MCF 10A (cell line): ENCODE results near the gene CACNA1C. TPM values are rescaled to one million over a fixed set of nuclear protein-coding genes. Genes with fewer than 3 reads are reported as not detected.
"Not testable (repeated sequence)": the region's sequence is repeated elsewhere in the genome, so short reads cannot be mapped to it uniquely, and the experiment has no call there.

ENCODE experiments used
- BruUV-seq: library from RNA; stranded (reverse); fragments of 400-500 nt; replicated peaks from 2 replicates; lab custom pipeline; 2021; lab: Mats Ljungman, UMichigan
- CTCF ChIA-PET: fragments of 300-600 bp; sonication (Branson Sonifier 250); formaldehyde crosslinking; extraction: SDS; loops from one replicate; lab custom pipeline; 2021; ENCODE audit warnings: antibody characterized with exemption, inconsistent platforms; lab: Yijun Ruan, JAX
- POLR2A ChIA-PET: fragments of 300-600, 350-650 bp; sonication (Branson Sonifier 250); formaldehyde crosslinking; extraction: SDS; loops from one replicate; lab custom pipeline; 2020; ENCODE audit warnings: antibody characterized with exemption, inconsistent platforms; lab: Yijun Ruan, JAX
- DNase-seq: peaks from one replicate; pipeline ENCODE4 v3.0.0-alpha.2; 2018; ENCODE audit not compliant: unreplicated experiment
- H3K27ac Mint-ChIP-seq: one replicate; pipeline ENCODE4 v1.8.0; 2022; ENCODE audit warnings: mild to moderate bottlenecking, low read depth, mixed read lengths; ENCODE audit not compliant: unreplicated experiment
- H3K27me3 Mint-ChIP-seq: one replicate; pipeline ENCODE4 v1.8.0; 2022; ENCODE audit warnings: mixed read lengths; ENCODE audit not compliant: insufficient read depth, unreplicated experiment
- H3K36me3 Mint-ChIP-seq: one replicate; pipeline ENCODE4 v1.8.0; 2022; ENCODE audit warnings: mild to moderate bottlenecking, moderate library complexity, mixed read lengths; ENCODE audit not compliant: insufficient read depth, unreplicated experiment
- H3K4me1 Mint-ChIP-seq: one replicate; pipeline ENCODE4 v1.8.0; 2022; ENCODE audit warnings: mixed read lengths; ENCODE audit not compliant: insufficient read depth, unreplicated experiment
- H3K4me3 Mint-ChIP-seq: one replicate; pipeline ENCODE4 v1.8.0; 2022; ENCODE audit warnings: mild to moderate bottlenecking, moderate library complexity, mixed read lengths; ENCODE audit not compliant: unreplicated experiment
- H3K9me3 Mint-ChIP-seq: one replicate; pipeline ENCODE4 v1.8.0; 2022; ENCODE audit warnings: mixed read lengths; ENCODE audit not compliant: unreplicated experiment
- CTCF ChIP-seq: fragments of 200-600 bp; IDR thresholded peaks from one replicate; pipeline ENCODE4 v1.8.0; 2022; ENCODE audit warnings: antibody characterized with exemption, mild to moderate bottlenecking; ENCODE audit not compliant: unreplicated experiment
- intact Hi-C: fragments of 100-400 bp; cut with micrococcal nuclease; formaldehyde crosslinking; loops from 2 replicates; pipeline ENCODE4 v1.14.1; 2022
- total RNA-seq: library from RNA; stranded (reverse); gene quantifications from 2 replicates; pipeline ENCODE4 v1.2.3, GENCODE V29; 2022

The CACNA1C gene
- total RNA-seq, 1 experiment from 2014 or later, result not detected

- POLR2A ChIA-PET, result no interaction called here
- H3K27ac Mint-ChIP-seq, result no peak overlapping the region
- H3K36me3 Mint-ChIP-seq, result no peaks in the 10 kb centered on the region
- intact Hi-C loops, result no loop called here
- no peaks in the 10 kb centered on the region for H3K4me1 Mint-ChIP-seq
- peaks cover 85% of the 10 kb centered on the region for H3K27me3 Mint-ChIP-seq
- no peak overlapping the region for H3K4me3 Mint-ChIP-seq
- BruUV-seq, result no TSS peak
- H3K9me3 Mint-ChIP-seq, result no peaks in the 10 kb centered on the region
- no peak for TF ChIP-seq CTCF
- CTCF ChIA-PET, result interaction anchor here (1.3 kb wide), 1 partner anchor 49 kb away, joined by 3 read pairs; no protein-coding TSS in a partner anchor
- DNase-seq, result no peak
Observed at GRCh38 chr12:2735432-2735831, 682.6 kb downstream of the CACNA1C start.

- CTCF ChIA-PET, result interaction anchor here (0.7 to 1.7 kb wide), 4 partner anchors 47 to 251 kb away, joined by 4 to 7 read pairs (median 5); no protein-coding TSS in a partner anchor
- H3K36me3 Mint-ChIP-seq, result no peaks in the 10 kb centered on the region
- DNase-seq, result no peak
- POLR2A ChIA-PET, result no interaction called here
- H3K4me3 Mint-ChIP-seq, result no peak overlapping the region
- BruUV-seq, result no TSS peak
- no peak overlapping the region for H3K27ac Mint-ChIP-seq
- peaks cover 83% of the 10 kb centered on the region for H3K27me3 Mint-ChIP-seq
- TF ChIP-seq CTCF, result no peak
- H3K4me1 Mint-ChIP-seq, result no peaks in the 10 kb centered on the region
- H3K9me3 Mint-ChIP-seq, result no peaks in the 10 kb centered on the region
- intact Hi-C loops, result no loop called here
Observed at GRCh38 chr12:2737656-2738241, 685.0 kb downstream of the CACNA1C start.

GRCh38 chr12:2739069-2739468 is 686.3 kb downstream of the CACNA1C start:
- no TSS peak for BruUV-seq
- Mint-ChIP-seq H3K36me3 (no peaks in the 10 kb centered on the region), H3K27me3 (peaks cover 83% of the 10 kb centered on the region), H3K9me3 (no peaks in the 10 kb centered on the region), H3K27ac (no peak overlapping the region), H3K4me3 (no peak overlapping the region), H3K4me1 (no peaks in the 10 kb centered on the region)
- TF ChIP-seq CTCF, result no peak
- no peak for DNase-seq
- POLR2A ChIA-PET, result no interaction called here
- intact Hi-C loops, result loop anchor here (1.0 kb wide), 1 partner anchor 45 kb away; no protein-coding TSS in a partner anchor
- CTCF ChIA-PET, result interaction anchor here (0.9 to 1.7 kb wide), 2 partner anchors 44 to 46 kb away, joined by 3 to 12 read pairs; no protein-coding TSS in a partner anchor

- ChIA-PET CTCF (interaction anchor here (0.6 to 2.0 kb wide), 11 partner anchors 8 to 1320 kb away, joined by 3 to 12 read pairs (median 3); no protein-coding TSS in a partner anchor), POLR2A (interaction anchor here (0.8 to 1.2 kb wide), 2 partner anchors 43 to 56 kb away, joined by 3 read pairs; no protein-coding TSS in a partner anchor)
- H3K36me3 Mint-ChIP-seq, result no peaks in the 10 kb centered on the region
- no TSS peak for BruUV-seq
- peaks cover 83% of the 10 kb centered on the region for H3K27me3 Mint-ChIP-seq
- no peaks in the 10 kb centered on the region for H3K4me1 Mint-ChIP-seq
- H3K9me3 Mint-ChIP-seq, result no peaks in the 10 kb centered on the region
- H3K4me3 Mint-ChIP-seq, result no peak overlapping the region
- H3K27ac Mint-ChIP-seq, result no peak overlapping the region
- intact Hi-C loops, result loop anchor here (1.0 kb wide), 2 partner anchors 44 to 73 kb away; no protein-coding TSS in a partner anchor
- DNase-seq, result peak; percentile 45
- peak; percentile 48 for TF ChIP-seq CTCF
Observed at GRCh38 chr12:2739832-2740641, 687.2 kb downstream of the CACNA1C start.

GRCh38 chr12:2742037-2742436 is 689.2 kb downstream of the CACNA1C start:
- H3K4me1 Mint-ChIP-seq, H3K27ac Mint-ChIP-seq, POLR2A ChIA-PET, H3K4me3 Mint-ChIP-seq, BruUV-seq, DNase-seq, H3K9me3 Mint-ChIP-seq, intact Hi-C loops, H3K36me3 Mint-ChIP-seq: not testable (repeated sequence)
- CTCF ChIA-PET, result interaction anchor here (0.7 kb wide), 1 partner anchor 64 kb away, joined by 4 read pairs; no protein-coding TSS in a partner anchor
- H3K27me3 Mint-ChIP-seq, result peaks cover 82% of the 10 kb centered on the region
